ENCODE measurements around the gene PSMB2.

DNA sequence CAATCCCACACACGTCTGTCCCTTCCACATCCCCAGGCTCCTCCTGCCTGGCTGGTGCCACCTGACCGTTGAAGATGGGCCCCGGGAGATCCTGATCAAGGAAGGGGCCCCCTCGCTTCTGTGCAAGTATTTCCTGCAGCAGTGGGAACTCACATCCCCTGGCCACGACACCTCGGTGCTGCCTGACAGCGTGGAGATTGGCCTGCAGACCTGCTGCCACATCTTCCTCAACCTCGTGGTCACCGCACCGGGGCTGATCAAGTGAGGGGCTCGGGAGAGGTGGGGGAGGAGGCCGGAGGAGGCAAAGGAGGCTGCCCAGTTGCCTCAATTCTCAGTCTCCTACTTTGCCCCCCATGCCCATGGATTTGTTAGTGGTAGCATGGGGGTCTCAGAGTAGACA lies 78.2 kb downstream of the PSMB2 start:
- TF ChIP-seq BHLHE40 (IDR thresholded peaks at IDR 0.05; ENCODE audit: borderline replicate concordance) (no peak), TARDBP (IDR thresholded peaks at IDR 0.05) (no peak), ELF4 (IDR thresholded peaks at IDR 0.05) (no peak), FOXM1 (IDR thresholded peaks at IDR 0.05; ENCODE audit: borderline replicate concordance) (no peak), SUZ12 (IDR thresholded peaks at IDR 0.05) (no peak), SP1 (IDR thresholded peaks at IDR 0.05) (no peak), FOXK2 (IDR thresholded peaks at IDR 0.05) (no peak), HDGF (IDR thresholded peaks at IDR 0.05; ENCODE audit: borderline replicate concordance) (no peak), NFRKB (IDR thresholded peaks at IDR 0.05) (no peak), ARNT (IDR thresholded peaks at IDR 0.05) (no peak), FOXA1 (IDR thresholded peaks at IDR 0.05) (no peak)

Data from HEK293T (cell line).